GDM1 (cell line): Measurements from ENCODE around the gene ZCCHC3.

Experiments
- DNase-seq: peaks from one replicate; lab custom pipeline; 2025; lab: John Stamatoyannopoulos, UW

The ZCCHC3 gene

DNA sequence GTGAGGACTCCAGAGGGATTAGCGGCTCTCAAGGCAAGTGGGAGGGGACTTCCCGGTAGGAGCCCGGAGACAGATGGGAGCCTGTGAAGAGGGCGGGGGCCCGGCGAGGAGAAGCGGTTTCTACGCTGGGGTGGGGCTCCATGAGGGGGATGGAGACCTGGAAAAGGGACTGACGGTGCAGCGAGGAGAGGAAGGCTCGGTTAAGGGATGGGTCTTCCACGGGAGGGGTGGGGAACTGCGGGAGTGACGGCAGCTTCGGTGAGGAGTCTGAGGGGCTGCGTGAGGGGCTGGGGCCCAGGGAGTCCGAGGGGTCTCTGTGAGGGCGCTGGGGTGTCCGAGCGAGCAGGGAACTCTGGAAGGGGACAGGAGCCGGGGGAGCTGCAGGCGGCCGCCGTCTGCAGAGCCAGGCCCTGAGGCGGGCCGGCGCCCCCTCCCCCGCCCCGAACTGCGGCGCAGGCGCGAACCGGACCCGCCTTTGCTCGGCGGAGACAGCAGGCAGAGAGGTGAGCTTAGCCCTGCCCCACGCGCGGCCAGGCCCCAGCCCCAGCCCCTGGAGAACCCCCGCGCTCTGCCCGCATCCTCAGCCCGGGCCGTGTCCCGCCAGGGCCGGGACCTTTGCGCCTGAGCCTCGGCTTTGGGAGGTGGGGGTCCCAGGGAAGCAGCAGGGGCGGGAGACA, 49.4 kb downstream of the ZCCHC3 start, which contains the start of gene NRSN2:
NRSN2 (plus strand) TSS at position 472 of the 677 bp plus-strand sequence. CDS start 2,533 bp downstream, outside the sequence.
- DNase-seq, result no peak

DNA sequence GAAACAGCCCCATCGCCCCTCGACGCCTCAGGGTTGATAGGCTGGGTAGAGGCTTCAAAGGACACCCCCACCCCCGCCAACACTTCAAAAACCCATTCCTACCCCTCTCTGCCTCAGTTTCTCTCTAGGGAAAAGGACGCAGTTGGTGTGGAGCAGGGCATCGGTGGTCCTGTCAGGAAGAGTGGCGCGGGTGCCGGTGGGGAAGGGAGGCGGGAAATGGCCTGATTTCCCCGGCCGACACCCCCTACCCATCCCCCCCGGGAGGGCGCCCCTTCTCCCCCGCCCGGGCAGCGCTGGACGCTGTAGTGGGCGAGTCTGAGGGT, 49.9 kb downstream of the ZCCHC3 start:
- DNase-seq, result no peak

DNA sequence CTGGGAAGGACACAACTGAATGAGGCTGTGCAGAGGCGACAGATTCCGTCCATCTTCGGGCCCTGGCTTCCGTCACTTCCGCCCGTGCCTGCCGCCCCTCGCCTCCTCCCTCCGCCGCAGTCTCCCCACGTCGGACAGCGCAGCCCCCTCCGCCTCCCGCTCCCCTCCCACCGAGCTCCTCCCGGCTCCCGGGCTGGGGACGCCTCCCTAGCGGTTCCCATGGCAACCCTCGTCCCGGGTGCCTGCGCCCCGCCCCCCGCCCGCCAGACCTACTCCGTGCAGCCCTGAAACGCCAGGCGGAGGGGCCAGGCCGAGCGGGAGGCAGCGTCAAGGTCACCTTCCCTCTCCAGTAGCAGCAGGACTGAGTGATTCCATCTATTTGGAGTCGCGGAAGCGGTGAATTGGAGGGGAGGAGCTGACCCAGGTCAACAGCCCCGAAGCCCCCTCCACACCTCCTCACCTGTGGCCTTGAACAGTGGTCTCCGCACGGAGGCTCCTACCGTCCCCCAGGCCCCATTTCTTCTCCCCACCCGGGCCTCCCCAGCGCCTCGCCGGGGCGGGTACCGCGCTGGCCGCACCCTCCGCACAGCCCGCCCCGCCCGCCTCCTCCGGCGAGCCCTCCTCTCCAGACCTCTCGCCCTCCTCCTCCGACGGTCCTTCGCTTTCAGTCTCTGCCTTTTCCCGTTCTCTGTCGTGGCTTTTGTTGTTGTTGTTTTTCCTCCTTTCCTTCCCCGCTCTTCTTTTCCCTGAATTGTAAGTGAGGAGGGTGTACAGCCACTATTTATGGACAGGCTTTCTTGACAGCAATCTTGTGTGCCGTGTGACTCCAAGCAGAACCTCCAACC, 50.5 kb downstream of the ZCCHC3 start:
- peak; percentile 47 for DNase-seq

DNA sequence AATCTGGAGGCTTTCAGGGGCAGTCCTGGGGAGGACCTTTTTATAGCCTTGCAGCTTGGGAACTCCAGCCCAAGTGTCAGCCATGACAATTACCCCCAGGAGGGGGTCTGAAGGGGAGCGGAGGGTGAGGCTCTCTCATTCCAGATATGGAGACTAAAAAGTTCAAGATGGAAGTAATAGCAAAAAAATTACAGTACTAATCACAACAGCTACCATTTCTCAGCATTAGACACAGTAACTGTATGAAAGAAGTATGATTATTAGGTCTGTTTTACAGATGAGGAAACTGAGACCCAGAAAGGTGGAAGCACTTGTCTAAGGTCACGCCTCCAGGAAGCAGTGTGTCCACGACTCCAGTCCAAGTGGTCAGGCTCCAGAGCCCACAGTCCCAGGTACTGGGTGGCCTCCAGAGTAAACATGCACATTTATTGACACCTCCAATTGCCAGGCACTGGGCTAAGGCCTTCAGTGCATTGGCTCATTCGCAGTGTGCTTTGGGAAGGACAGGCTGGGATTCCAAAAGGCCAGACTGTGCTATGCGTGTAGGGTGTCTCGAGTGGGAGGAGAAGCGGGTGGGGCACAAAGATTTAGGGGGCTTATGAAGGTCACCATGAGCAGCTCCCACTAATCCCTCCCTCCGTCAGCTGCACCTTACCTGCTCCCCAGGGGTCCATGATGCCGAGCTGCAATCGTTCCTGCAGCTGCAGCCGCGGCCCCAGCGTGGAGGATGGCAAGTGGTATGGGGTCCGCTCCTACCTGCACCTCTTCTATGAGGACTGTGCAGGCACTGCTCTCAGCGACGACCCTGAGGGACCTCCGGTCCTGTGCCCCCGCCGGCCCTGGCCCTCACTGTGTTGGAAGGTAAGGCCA, 51.8 kb downstream of the ZCCHC3 start:
- DNase-seq, result no peak
